Activated CD4-positive, CD25-positive, alpha-beta regulatory T cell treated with anti-CD3 and anti-CD28 coated beads, Interleukin-2, amount 50 U/mL, for 16 hours (primary cell): ENCODE measurements around the gene MYH6.
"Not testable (repeated sequence)": the region's sequence is repeated elsewhere in the genome, so short reads cannot be mapped to it uniquely, and the experiment has no call there.

Source experiments
- DNase-seq: peaks from one replicate; pipeline ENCODE4 v3.0.0-alpha.2; 2020; ENCODE audit warnings: low read depth, low spot score

Gene MYH6

DNA sequence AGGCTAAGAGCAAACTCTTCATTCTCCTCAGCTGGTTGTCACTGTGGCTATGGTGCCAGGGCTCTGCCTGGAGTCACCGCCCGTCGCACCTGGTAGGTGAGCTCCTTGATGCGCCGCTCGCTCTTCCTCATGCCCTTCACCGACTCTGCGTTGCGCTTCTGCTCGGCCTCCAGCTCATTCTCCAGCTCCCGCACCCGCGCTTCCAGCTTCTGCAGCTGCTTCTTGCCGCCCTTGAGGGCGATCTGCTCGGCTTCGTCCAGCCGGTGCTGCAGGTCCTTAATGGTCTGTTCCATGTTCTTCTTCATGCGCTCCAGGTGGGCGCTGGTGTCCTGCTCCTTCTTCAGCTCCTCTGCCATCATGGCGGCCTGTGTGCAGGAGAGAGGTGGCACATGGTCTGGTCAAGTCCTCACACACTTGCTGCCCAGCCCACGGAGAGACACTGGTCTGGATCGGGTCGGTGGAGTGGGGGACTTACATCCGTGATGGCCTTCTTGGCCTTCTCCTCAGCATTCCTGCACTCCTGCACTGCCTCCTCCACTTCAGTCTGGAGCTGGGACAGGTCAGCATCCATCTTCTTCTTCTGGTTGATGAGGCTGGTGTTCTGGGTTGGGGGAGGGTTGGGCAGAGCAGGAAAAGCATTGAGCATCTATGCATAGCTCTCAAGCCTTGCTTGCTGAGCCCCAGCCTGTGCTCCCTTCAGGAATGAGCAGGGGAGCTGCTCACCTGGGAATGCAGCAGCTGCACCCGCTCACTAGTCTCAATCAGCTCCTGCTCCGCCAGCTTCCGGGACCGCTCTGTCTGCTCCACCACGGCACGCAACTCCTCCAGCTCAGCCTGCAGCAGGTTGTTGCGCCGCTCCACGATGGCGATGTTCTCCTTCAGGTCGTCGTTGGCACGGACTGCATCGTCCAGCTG lies 7.1 kb upstream of the MYH6 start:
- no peak for DNase-seq

DNA sequence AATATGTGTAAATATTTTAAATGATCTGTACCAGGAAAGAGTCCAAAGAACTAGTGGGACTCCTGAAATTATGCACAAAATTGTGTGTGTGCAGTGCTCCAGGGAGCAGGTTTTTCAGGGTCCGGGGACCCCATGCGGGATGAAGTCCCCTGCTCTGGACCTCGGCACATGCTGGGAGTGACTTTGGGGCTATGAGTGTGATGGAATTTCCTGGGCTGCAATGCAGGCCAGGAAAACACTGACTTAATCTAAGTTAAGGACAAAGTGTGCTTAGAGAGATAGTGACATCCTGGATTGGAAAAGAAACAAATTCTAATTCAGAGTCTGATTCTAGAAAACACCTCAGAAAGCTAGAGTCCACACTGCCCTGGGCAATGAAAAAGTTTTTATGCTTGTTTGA lies 6.2 kb upstream of the MYH6 start:
- DNase-seq = no peak

DNA sequence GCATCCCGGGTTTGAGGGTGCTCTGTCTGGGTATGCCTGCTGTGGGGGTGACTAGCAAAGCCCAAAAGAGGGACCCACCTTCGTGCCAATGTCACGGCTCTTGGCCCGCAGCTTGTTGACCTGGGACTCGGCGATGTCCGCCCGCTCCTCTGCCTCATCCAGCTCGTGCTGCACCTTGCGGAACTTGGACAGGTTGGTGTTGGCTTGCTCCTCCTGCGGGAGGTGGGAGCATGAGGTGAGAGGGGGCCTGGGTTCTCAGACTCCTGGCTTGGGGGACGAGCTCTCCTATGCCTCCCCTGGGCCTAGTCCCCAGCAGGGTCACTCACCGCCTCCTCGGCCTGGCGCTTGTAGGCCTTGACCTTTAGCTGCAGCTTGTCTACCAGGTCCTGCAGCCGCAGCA lies 5.6 kb upstream of the MYH6 start:
- no peak for DNase-seq

DNA sequence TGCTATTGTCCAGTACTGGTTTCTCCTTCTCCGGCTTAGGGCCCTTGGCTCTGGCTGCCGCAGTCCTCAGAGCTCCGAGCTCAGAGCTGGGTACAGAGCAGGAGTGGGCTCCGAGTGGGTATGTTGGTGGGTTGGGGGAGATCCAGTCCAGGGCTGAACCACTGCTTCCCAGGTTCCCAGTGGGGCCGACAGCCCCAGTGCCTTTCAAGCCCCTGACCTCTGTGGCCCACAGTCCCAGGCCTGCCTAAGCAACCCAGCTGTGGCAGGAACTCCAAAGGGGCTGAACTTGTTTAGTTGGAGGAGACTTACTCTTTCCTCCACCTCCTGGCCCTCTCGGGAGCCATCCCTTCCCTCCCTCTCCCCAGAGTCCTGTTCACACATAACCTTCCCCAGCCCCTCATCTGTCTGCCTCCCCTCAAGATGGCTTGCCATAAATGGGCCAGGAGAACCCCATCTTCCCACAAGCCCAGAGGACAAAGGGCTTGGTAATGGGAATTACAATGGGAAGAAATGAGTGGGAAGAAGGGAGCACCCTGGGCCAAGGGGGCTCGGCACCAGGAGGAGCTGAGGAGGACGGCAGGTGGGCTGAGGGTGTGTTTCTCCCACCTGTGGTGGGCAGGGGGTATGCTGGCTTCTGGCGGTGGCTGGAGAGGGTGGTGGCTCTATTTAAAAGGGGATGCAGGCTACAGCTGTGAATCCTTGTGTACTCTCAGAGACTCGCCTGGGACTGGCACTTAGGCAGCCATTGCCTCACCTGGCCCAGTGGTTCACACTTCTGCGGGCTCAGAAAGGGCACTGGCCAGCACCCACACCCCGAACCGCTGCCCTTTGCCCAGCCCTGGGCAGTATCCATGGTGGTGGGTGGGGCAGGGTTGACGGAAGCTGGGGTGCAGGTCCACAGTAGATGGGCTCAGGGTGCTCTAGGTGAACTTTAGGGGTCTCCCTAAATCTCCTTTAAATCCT lies 3.8 kb upstream of the MYH6 start:
- DNase-seq = no peak

DNA sequence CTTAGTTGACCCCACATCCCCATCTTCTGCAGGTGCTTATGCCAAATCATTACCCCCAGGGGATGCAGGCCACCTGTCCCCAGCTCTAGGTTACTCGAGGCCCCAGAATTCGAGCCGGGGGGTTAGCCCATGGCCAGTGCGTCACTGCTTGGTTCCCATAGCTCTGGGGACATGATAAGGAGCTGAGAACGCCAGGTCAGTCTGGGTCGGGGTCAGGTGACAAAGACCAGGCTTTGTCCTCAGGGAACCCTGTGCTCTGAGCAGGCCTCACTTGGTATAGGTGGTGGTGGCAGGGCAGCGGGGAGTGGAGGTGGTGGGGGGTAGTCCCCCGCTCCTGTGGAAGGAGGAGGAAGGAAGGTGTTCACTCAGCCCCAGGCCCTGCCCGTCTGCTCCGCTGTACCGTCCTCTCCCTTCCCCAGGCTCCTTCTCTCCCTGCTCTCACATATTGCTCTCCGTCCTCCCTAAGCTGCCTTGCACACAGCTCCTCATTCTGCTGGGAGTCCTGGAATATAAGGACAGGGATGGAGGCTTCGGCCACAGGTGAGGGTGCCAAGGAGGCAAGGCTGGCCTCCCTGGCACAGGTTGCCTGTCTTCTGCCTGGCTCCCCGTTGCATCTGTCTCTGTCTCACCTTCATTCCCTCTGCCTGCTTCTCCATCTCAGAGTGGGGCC lies 2.0 kb upstream of the MYH6 start:
- DNase-seq = no peak

DNA sequence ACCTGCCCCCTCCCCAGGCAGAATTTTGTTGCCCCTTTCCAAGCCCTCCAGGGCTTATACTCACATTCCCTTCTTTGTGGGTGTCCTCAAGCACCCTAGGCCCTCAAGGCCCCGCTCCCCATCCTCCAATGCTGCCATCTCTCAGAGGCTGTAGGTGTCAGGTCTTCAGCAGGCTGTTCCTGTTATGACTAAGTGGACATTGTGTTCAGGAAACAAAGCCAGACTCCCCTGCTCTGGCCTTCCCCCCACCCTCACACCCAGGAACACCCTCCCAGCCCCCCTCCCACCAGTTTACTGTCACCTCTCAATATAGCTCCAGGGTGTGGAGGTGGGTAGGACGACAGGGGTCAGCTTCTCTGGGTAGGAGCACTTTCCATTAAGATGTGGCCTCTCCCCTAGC lies 1.4 kb upstream of the MYH6 start:
- no peak for DNase-seq

DNA sequence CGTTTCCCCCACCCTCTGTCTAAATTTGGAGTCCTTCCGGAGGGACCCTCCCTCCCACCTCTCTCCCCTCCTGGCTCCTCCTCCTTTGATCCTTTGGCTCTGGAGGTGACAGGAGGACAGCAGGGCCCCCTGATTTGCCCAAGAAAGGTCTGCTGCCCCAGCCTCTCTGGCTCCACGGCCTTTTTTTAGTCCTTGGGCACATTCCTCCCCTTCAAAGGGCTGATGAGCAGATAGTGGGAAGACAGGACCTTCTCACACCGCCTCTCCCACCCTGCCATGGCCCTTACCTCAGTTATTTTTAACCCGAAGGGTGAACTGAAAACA lies 196 bp upstream of the MYH6 start:
- no peak for DNase-seq

DNA sequence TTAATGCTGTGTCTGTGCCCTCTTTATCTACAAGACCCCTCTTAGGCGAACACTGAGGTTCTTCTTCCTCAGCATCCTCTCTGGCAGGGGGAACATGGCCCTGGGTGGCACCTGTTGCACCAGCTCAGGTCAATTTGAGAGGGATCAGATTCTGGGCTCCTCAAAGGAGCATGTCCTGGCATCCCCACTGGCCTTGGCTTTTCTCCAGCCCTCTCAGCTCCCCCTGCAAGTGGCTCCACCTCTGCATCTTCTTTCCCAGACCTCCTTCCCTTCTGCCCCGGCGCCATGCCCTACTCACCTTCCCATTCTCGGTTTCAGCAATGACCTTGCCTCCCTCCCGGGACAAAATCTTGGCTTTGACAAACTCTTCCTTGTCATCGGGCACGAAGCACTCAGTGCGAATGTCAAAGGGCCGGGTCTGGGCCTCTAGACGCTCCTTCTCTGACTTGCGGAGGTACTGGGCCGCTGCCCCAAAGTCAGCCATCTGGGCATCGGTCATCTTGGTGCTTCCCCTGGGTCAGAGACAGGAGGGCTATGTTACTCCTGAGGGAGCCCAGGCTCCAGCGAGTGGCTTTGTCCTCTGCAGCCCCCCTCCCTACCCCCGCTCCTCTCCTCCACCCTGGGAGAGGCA lies 1.2 kb downstream of the MYH6 start:
- no peak for DNase-seq

DNA sequence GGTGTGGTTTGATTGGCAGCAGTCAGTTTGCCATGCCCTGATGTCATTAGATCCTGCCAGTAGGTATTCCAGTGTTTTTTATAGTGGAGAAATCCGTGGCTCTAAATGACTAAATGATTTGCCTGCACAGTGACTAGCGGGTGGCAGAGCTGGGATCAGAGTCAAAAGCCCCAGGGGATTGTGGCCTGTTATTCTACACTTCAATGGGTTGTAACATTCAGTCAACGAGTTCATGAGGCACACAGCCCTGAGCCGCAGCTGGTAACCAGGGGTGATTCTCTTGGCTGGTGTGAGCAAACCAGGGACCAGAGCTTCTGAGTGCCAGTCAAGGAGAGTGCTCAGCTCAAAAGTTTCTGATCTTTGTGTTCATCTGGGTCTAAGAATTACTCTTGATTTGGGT lies 1.8 kb downstream of the MYH6 start:
- no peak for DNase-seq

DNA sequence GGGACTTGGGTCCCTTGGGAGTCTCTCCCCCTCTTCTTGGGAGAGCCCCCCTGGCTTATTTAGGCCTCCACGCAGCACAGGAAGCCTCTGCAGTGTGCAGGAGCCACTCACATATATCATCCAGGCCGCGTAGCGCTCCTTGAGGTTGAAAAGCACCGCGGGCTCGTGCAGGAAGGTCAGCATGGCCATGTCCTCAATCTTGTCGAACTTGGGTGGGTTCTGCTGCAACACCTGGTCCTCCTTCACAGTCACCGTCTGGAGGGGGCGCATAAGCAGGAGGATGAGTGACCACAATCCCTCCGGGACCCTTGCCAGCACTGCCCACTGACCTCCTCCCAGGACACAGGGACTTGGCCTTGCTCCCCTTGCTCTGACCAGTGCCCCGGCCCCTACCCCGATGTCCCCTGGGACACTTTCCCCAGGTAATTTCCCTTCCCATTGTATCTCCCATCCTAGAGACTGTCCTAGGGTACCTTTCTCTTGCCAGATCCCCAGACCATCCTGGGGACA lies 2.5 kb downstream of the MYH6 start:
- no peak for DNase-seq

DNA sequence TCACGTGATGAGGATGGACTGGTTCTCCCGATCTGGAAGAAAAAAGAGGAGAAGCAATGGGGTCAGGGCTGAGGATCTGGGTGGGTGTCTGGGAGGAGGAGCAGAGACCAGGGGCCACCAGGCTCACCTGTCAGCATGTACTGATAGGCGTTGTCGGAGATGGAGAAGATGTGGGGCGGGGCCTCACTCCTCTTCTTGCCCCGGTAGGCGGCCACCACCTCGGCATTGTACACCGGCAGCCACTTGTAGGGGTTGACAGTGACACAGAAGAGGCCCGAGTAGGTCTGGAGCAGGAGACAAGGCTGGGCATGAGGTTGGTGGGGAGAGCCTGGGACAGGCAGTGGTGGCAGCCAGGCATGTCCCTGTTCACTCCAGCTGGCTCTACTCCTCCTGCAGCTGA lies 3.0 kb downstream of the MYH6 start:
- no peak for DNase-seq

DNA sequence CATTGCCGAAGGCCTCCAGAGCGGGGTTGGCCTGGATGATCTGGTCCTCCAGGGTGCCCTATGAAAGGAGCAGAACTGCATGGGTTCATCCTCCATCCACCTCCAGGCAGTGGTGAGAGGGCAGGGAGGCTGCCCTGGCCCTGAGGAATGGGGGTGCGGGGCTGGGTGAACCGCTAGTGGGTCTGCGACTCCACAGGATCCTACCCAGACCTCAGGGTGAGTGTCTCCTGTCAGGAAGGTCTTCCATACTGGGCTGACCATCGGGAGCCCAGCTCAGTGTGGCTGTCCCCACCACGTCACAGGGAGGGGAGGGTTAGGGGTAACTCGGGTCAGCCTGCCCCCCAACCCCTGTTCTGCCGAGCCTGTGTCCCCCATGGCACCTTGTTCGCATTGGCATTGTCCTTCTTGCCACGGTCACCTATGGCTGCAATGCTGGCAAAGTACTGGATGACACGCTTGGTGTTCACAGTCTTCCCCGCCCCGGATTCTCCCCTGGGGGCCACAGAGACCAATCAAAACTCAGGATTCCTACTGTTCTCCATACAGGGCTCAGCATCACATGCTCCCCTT lies 3.7 kb downstream of the MYH6 start:
- DNase-seq = no peak

DNA sequence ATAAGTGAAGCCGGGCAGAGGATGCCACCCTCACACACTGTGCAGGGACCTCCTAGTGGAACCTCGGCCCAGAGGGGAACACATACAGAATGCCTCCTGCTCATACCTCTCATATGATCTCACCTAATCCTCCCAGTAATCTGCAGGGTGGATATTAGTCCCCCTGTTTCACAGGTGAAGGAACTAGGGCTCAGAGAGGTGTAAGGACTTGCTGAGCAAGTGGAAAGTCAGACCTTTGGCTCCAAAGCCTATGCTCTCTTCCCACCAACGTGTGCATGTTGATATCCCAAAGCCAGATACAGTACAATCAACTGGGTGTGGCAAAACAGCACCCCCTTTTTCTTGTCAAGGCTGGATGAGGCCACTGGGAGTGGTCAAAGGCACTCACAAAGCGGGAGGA lies 4.2 kb downstream of the MYH6 start:
- no peak for DNase-seq

DNA sequence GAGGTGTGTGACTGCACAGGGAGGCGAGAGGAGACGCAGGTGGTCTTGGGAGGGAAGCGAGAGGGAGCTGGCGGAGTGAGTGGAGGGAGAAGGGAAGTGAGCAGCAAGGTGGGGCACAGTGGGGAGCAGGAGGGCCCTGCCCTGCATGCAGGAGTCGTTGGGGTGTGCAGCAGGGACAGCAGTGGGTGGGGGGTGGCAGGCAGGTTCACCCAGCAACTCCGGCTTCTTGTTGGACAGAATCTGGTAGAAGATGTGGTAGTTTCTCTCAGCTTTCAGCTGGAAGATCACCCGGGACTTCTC lies 5.0 kb downstream of the MYH6 start:
- DNase-seq = no peak

DNA sequence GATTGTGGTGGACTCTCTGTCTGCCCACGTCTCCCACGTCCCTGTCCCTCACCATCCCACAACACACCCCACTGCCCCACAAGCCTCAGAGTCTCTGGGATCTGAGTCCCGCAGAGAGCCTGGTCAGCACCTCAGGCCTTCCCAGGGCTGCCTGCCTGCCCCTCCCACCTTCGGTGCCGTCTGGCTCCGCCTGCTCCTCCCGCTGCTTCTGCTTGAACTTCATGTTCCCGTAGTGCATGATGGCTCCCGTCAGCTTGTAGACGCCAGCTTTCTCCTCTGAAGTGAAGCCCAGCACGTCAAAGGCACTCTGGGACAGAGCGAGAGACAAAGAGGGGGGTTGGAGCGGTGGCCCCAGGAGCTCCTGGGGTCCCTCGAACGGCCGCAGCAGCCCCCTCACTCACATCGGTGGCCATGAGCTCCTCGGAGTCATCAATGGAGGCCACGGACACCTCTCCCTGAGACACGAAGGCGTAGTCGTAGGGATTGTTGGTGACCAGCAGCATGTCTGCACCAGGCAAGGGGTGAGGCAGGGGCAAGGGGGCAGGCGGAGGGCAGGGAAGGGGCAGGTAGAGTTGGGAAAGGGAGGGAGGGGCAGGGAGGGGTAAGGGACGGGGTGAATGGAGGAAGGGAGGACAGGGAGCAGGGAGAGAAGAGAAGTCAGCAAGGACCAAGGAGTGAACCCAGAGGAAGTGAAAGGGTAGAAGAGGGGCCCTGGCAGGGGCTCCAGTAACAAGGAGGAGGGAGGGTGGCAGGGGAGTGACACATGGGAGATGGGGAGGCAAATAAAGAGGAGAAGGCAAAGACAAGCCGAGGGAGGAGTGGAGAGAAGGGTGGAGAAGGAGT lies 5.6 kb downstream of the MYH6 start:
- no peak for DNase-seq

DNA sequence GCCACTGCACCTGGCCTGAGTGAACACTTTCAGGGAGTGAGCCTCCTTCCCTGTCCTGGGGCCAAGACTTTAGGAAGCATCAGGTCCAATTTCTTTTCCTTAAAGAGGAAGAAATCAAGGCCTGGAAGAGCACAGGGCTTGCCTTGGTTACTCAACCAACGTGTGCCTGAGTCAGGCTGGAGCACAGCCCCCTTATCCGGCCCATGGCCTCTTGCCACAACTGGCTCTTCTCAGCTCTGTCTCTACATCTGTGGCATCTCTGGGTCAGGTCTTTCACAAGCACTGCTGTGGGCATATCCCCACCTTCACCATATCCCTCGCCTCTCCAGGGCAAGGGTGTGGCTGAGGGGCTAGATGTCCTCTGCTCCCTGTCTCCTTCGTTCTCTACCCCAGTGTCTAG lies 6.8 kb downstream of the MYH6 start:
- no peak for DNase-seq

DNA sequence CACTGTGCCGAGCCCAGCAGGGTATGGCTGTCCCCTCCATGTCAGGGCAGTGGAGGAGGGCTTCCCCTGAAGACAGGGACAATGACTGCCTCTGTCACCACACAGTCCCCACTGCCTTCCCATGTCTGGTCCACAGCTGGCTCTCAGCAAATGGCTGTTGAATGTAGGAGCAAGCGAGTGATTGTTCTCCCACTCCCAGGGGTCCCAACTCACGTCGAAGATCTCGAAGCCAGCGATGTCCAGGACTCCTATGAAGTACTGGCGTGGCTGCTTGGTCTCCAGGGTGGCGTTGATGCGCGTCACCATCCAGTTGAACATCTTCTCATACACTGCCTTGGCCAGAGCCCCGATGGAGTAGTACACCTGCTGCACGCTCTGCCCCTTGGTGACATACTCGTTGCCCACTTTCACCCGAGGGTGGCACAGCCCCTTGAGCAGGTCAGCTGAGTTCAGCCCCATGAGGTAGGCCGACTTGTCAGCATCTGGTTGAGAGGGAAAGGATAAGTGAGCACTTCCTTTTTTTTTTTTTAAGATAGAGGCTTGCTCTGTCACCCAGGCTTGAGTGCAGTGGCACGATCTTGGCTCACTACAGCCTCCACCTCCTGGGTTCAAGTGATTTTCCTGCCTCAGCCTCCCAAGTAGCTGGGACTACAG lies 7.5 kb downstream of the MYH6 start:
- not testable (repeated sequence) for DNase-seq

DNA sequence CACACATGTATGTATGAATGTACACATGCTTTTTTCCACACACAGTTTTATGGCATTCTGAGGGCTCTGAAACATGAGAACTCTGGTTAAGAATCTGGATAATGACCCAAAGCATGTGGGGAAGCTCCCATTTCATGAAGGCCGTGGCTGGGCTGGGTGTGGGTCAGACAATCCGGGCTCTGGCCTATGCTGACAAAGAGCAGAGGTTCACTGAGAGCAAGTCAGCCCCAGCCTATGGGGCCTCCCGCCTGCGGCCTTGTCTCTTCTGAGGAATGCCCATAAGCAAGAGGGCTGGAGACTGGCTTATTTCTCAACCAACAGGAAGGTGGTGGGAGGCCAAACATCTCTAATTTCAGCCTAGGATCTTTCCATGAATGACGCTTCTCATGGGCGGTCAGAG lies 8.5 kb downstream of the MYH6 start:
- no peak for DNase-seq

DNA sequence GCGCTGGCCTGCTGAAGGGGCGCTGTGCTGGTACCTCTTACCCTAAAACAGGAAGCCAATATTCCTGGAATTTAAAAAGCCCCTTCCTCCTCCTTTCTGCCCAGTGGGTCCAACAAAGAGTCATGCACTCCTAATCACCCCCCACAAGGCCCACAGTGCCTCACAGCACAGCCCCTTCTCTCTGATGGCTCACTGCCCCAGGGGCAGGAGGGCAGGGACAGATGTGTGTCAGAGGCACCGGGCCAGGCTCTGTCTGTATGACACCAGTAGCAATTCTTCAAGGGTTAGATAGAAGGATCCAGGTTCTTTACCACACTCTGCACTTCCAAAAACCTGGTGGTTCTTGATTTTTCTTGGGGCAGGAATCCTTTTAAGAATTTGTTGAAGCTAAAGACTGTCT lies 8.9 kb downstream of the MYH6 start:
- no peak for DNase-seq

DNA sequence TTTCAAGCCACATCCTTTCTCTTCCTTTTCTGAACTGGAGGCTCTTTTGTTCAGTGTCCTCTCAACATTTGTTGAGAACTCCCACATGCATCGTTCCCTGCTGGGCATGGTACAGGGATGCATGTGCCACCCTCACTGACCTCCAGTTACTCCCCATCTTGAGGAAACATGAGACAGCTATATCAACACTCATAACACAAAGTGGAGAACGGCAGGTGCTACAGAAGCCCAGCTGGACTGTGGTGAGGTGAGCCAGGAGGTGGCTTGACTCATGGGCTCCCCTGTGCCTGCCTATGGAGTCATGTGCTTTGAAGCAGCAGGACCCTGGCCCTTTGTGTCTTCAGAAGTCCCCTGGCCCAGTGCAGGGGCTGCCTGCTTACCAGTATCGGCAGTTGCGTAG lies 9.7 kb downstream of the MYH6 start:
- no peak for DNase-seq
